IMR-90 (cell line): ENCODE measurements around the gene SDC1. TPM values are rescaled to one million over a fixed set of nuclear protein-coding genes. Genes with fewer than 3 reads are reported as not detected.

Source experiments
- ATAC-seq: fragments of 200-7000 bp; cut with Tn5 transposase; 2 replicates; pipeline ENCODE4 v1.9.1; 2020; ENCODE audit warnings: low read depth, mild to moderate bottlenecking, moderate library complexity
- BruUV-seq: library from RNA; stranded (reverse); fragments of 400-500 nt; replicated peaks from 2 replicates; lab custom pipeline; 2021; lab: Mats Ljungman, UMichigan
- CTCF ChIA-PET: fragments of 300-600 bp; formaldehyde crosslinking; extraction: SDS; loops from one replicate; lab custom pipeline; 2021; ENCODE audit warnings: antibody characterized with exemption; lab: Yijun Ruan, JAX
- POLR2A ChIA-PET: fragments of 300-600 bp; sonication (Branson Sonifier 250); formaldehyde crosslinking; loops from one replicate; lab custom pipeline; 2022; ENCODE audit warnings: antibody characterized with exemption; ENCODE audit not compliant: unreplicated experiment; lab: Charles Lee
- DNase-seq: peaks from one replicate; pipeline ENCODE4 v3.0.0; 2013
- H2AFZ ChIP-seq: replicated peaks from 2 replicates; pipeline ENCODE3; 2013; ENCODE audit warnings: low read length, mild to moderate bottlenecking; ENCODE audit not compliant: poor library complexity
- H2AK5ac ChIP-seq: 2 replicates; pipeline ENCODE4 v1.6.1; 2013; ENCODE audit warnings: low read depth, low read length, inconsistent platforms
- H2AK9ac ChIP-seq: replicated peaks from 2 replicates; pipeline ENCODE3; 2013; ENCODE audit warnings: mild to moderate bottlenecking, low read depth, low read length, moderate library complexity; ENCODE audit not compliant: poor library complexity
- H2BK120ac ChIP-seq: 2 replicates; pipeline ENCODE4 v1.6.1; 2013; ENCODE audit warnings: low read depth, low read length, inconsistent platforms
- H2BK15ac ChIP-seq: 3 replicates; pipeline ENCODE4 v1.6.1; 2013; ENCODE audit warnings: low read depth, low read length, inconsistent platforms
- H2BK20ac ChIP-seq: 2 replicates; pipeline ENCODE4 v1.6.1; 2013; ENCODE audit warnings: low read depth, mild to moderate bottlenecking, inconsistent platforms, low read length, moderate library complexity
- H2BK5ac ChIP-seq: 2 replicates; pipeline ENCODE4 v1.6.1; 2013; ENCODE audit warnings: mild to moderate bottlenecking, low read depth, low read length, inconsistent platforms; ENCODE audit not compliant: poor library complexity, severe bottlenecking
- H3K14ac ChIP-seq: replicated peaks from 2 replicates; pipeline ENCODE4 v1.6.1; 2013; ENCODE audit warnings: low read depth, low read length, inconsistent platforms
- H3K18ac ChIP-seq: 2 replicates; pipeline ENCODE4 v1.6.1; 2013; ENCODE audit warnings: low read depth, low read length, control low read depth
- H3K23ac ChIP-seq: 2 replicates; pipeline ENCODE4 v1.6.1; 2013; ENCODE audit warnings: low read depth, low read length, inconsistent platforms
- H3K27ac ChIP-seq: 2 replicates; pipeline ENCODE4 v1.5.1; 2013; ENCODE audit warnings: mild to moderate bottlenecking, control low read depth, low read length; ENCODE audit not compliant: insufficient read depth
- H3K27me3 ChIP-seq: 2 replicates; pipeline ENCODE4 v1.6.1; 2013; ENCODE audit warnings: low read length; ENCODE audit not compliant: control insufficient read depth, insufficient read depth
- H3K36me3 ChIP-seq: 2 replicates; pipeline ENCODE4 v1.6.1; 2013; ENCODE audit warnings: low read length, mixed read lengths; ENCODE audit not compliant: control insufficient read depth, insufficient read depth
- H3K4ac ChIP-seq: 2 replicates; pipeline ENCODE4 v1.6.1; 2013; ENCODE audit warnings: low read depth, low read length, inconsistent platforms
- H3K4me1 ChIP-seq: 2 replicates; pipeline ENCODE4 v1.6.1; 2013; ENCODE audit warnings: low read length, mixed read lengths; ENCODE audit not compliant: control insufficient read depth, insufficient read depth
- H3K4me2 ChIP-seq: 2 replicates; pipeline ENCODE4 v1.6.1; 2013; ENCODE audit warnings: low read depth, mild to moderate bottlenecking, control low read depth, low read length, moderate library complexity
- H3K4me3 ChIP-seq: 2 replicates; pipeline ENCODE4 v1.5.1; 2013; ENCODE audit warnings: low read depth, mild to moderate bottlenecking, control low read depth, low read length, moderate library complexity; ENCODE audit not compliant: insufficient read depth
- H3K56ac ChIP-seq: 2 replicates; pipeline ENCODE4 v1.6.1; 2013; ENCODE audit warnings: low read length, inconsistent platforms; ENCODE audit not compliant: insufficient read depth; ENCODE audit errors: extremely low read depth
- H3K79me1 ChIP-seq, 2 experiments: 2 replicates each; pipeline ENCODE4 v1.6.1; 2013; ENCODE audit warnings: low read length in 2 of 2, inconsistent platforms in 1 of 2, low read depth in 1 of 2
- H3K9ac ChIP-seq: 2 replicates; pipeline ENCODE4 v1.6.1; 2013; ENCODE audit warnings: low read depth, low read length, control low read depth
- H3K9me1 ChIP-seq: 2 replicates; pipeline ENCODE4 v1.6.1; 2013; ENCODE audit warnings: low read length, inconsistent platforms; ENCODE audit not compliant: insufficient read depth
- H3K9me3 ChIP-seq: 2 replicates; pipeline ENCODE4 v1.6.1; 2013; ENCODE audit warnings: low read length; ENCODE audit not compliant: control insufficient read depth, insufficient read depth
- H4K20me1 ChIP-seq: 2 replicates; pipeline ENCODE4 v1.6.1; 2013; ENCODE audit warnings: low read length, inconsistent platforms; ENCODE audit not compliant: insufficient read depth
- H4K5ac ChIP-seq: 2 replicates; pipeline ENCODE4 v1.6.1; 2013; ENCODE audit warnings: mild to moderate bottlenecking, low read depth, low read length, control low read depth
- H4K8ac ChIP-seq, 2 experiments: 2 replicates each; pipeline ENCODE4 v1.6.1; 2013; ENCODE audit warnings: low read depth in 2 of 2, low read length in 2 of 2, control low read depth in 1 of 2, inconsistent platforms in 1 of 2
- H4K91ac ChIP-seq: 2 replicates; pipeline ENCODE4 v1.6.1; 2013; ENCODE audit warnings: low read depth, low read length, inconsistent platforms; ENCODE audit not compliant: insufficient read depth
- CEBPB ChIP-seq: IDR thresholded peaks from 2 replicates; pipeline ENCODE4 v1.6.1; 2012; ENCODE audit warnings: low read depth, low read length, improper control_type of control experiment
- MAFK ChIP-seq: IDR thresholded peaks from 2 replicates; pipeline ENCODE4 v1.6.1; 2012; ENCODE audit warnings: low read depth, low read length, improper control_type of control experiment
- MAZ ChIP-seq: IDR thresholded peaks from 2 replicates; pipeline ENCODE4 v1.6.1; 2012; ENCODE audit warnings: low read depth, mild to moderate bottlenecking, low read length, improper control_type of control experiment, moderate library complexity, borderline replicate concordance
- MXI1 ChIP-seq: IDR thresholded peaks from 2 replicates; pipeline ENCODE4 v1.6.1; 2012; ENCODE audit warnings: low read depth, mild to moderate bottlenecking, low read length, moderate library complexity, borderline replicate concordance
- WGBS, 2 experiments: methylation state at CpG; one replicate each; pipeline versions ENCODE4 v1.1.5 to v1.1.7; 2013; ENCODE audit warnings: missing lambda C conversion rate in 2 of 2; ENCODE audit not compliant: insufficient read length in 1 of 2; ENCODE audit errors: extremely low coverage in 2 of 2; 5-methylcytosine and 5-hydroxymethylcytosine counted together
- dilution Hi-C: fragments of 300-500 bp; cut with HindIII; formaldehyde crosslinking; loops from one replicate; pipeline ENCODE4 v1.14.3; 2018; ENCODE audit warnings: low sequenced_read_pairs; ENCODE audit not compliant: unreplicated experiment
- in situ Hi-C: fragments of 300-500 bp; cut with MboI; formaldehyde crosslinking; loops from 3 replicates; pipeline ENCODE4 v1.14.3; 2019; ENCODE audit warnings: low sequenced_read_pairs, inconsistent platforms, mixed read lengths
- intact Hi-C: fragments of 100-400 bp; cut with micrococcal nuclease; formaldehyde crosslinking; loops from 2 replicates; pipeline ENCODE4 v1.10.0; 2022
- polyA plus RNA-seq, 3 experiments: library from polyadenylated mRNA; depleted of rRNA; stranded (reverse); fragments of >200 nt; gene quantifications; 2 replicates each; pipeline ENCODE4 v1.2.3, GENCODE V29; 2012; ENCODE audit warnings: low replicate concordance in 1 of 3
- total RNA-seq: library from RNA; depleted of rRNA; stranded (reverse); fragments of >200 nt; gene quantifications from 2 replicates; pipeline ENCODE4 v1.2.3, GENCODE V29; 2012

SDC1 gene
- total and polyA plus RNA-seq, 2 of the 4 experiments (the other 2 are of a cell fraction): 22.0 to 28.3 TPM

DNA sequence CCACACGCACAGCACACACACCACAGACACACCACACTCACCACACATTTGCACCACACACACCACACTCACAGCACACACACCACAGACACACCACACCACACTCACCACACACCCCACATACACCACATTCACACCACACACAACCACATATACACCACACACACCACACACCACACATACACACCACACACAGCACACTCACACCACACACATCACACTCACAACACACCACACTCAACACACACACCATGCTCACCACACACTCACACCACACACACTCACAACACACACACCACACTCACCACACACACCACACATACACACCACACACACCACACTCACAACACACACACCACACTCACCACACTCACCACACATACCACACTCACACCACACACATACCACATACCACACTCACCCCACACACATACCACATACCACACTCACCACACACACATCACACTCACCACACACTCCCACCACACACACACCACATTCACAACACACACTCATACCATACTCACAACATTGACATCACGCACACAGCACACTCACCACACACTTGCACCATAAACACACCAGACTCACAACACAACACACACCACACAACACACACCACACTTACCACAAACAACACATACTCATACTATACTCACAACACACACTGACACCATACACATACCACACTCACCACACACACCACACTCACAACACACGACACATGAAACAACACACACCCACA, 60.0 kb downstream of the SDC1 start:
- no peaks in the 10 kb centered on the region for H4K20me1 ChIP-seq
- dilution Hi-C loops (no loop called here), intact Hi-C loops (loop anchor here (5.0 kb wide), 1 partner anchor 57 kb away; no protein-coding TSS in a partner anchor), in situ Hi-C loops (no loop called here)
- peak overlapping the region; percentile 87 for H2AK9ac ChIP-seq
- peak overlapping the region; percentile 100 for H2BK15ac ChIP-seq
- peak overlapping the region; percentile 47 for H2BK20ac ChIP-seq
- no peak overlapping the region for H3K4me3 ChIP-seq
- no peak for ATAC-seq
- peaks cover 0 to 14% of the 10 kb centered on the region in 2 experiments; a peak in 2 of 4 replicates for H3K79me1 ChIP-seq
- TF ChIP-seq MXI1 (no peak), MAZ (no peak), MAFK (no peak), CEBPB (no peak)
- peak overlapping the region; percentile 98 for H2BK5ac ChIP-seq
- peak overlapping the region; percentile 33; the same call in 1 of the 2 replicates for H3K18ac ChIP-seq
- H2AFZ ChIP-seq: peak overlapping the region; percentile 67
- ChIA-PET CTCF (no interaction called here), POLR2A (no interaction called here)
- H3K4ac ChIP-seq: peak overlapping the region; percentile 74
- peak overlapping the region; percentile 59; the same call in 1 of the 2 replicates for H3K23ac ChIP-seq
- H3K27ac ChIP-seq: no peak overlapping the region
- H2BK120ac ChIP-seq: peak overlapping the region; percentile 75
- H4K91ac ChIP-seq: peak overlapping the region; percentile 60
- no peak overlapping the region for H3K56ac ChIP-seq
- H3K9me1 ChIP-seq: peaks cover 30% of the 10 kb centered on the region
- DNase-seq: peak; percentile 45
- H4K8ac ChIP-seq: peak overlapping the region; percentile 83 to 90; a peak in 3 of 4 replicates
- no peaks in the 10 kb centered on the region for H3K27me3 ChIP-seq
- H3K36me3 ChIP-seq: no peaks in the 10 kb centered on the region
- peak overlapping the region; percentile 2; the same call in 1 of the 2 replicates for H4K5ac ChIP-seq
- peak overlapping the region; percentile 86 for H3K14ac ChIP-seq
- no peaks in the 10 kb centered on the region for H3K9me3 ChIP-seq
- H3K9ac ChIP-seq: no peak overlapping the region
- H2AK5ac ChIP-seq: peak overlapping the region; percentile 99
- no peak overlapping the region for H3K4me2 ChIP-seq
- H3K4me1 ChIP-seq: peaks cover 13% of the 10 kb centered on the region
- 100% methylated on average over 2 of the region's 3 CpGs; no CpG with 5 or more reads in 1 of the 2 experiments for WGBS, 2 experiments
- BruUV-seq: no TSS peak
